ENCODE results near the gene EFNA1.

EFNA1 gene

GRCh38 chr1:155127105-155127966 lies at the start of gene EFNA1 (continued):
- TF ChIP-seq ZNF529 (tag by site-specific recombination; IDR thresholded peaks at IDR 0.05; ENCODE audit: insufficient replicate concordance) (no peak), ZNF266 (tag by site-specific recombination; IDR thresholded peaks at IDR 0.05; ENCODE audit: low read depth) (0 out of 2 replicates have a peak, but pooled peaks have one; percentile 22), ZNF600 (tag by site-specific recombination; IDR thresholded peaks at IDR 0.05) (peak; percentile 80; the same call in 1 of the 2 replicates), ATF2 (tag by site-specific recombination; IDR thresholded peaks at IDR 0.05; ENCODE audit: low read depth) (peak; percentile 63), ZNF133 (tag by site-specific recombination; IDR thresholded peaks at IDR 0.05) (no peak), IKZF3 (tag by site-specific recombination; IDR thresholded peaks at IDR 0.05) (peak; percentile 64), ZXDB (tag by site-specific recombination; IDR thresholded peaks at IDR 0.05) (peak; percentile 55), KLF8 (tag by site-specific recombination; IDR thresholded peaks at IDR 0.05) (peak; percentile 74), FEZF1 (tag by site-specific recombination; IDR thresholded peaks at IDR 0.05) (peak; percentile 83), ZNF23 (tag by site-specific recombination; IDR thresholded peaks at IDR 0.05; ENCODE audit: borderline replicate concordance) (no peak), WT1 (tag by site-specific recombination; IDR thresholded peaks at IDR 0.05) (peak; percentile 63), KLF9 (tag by site-specific recombination; IDR thresholded peaks at IDR 0.05; ENCODE audit: low read depth) (peak; percentile 71), ZSCAN23 (tag by site-specific recombination; IDR thresholded peaks at IDR 0.05) (0 out of 2 replicates have a peak, but pooled peaks have one; percentile 64), ZNF157 (tag by site-specific recombination; IDR thresholded peaks at IDR 0.05) (no peak), ZSCAN18 (tag by site-specific recombination; IDR thresholded peaks at IDR 0.05) (peak; percentile 46; the same call in 1 of the 2 replicates), ZNF664 (tag by site-specific recombination; IDR thresholded peaks at IDR 0.05) (no peak), SP3 (tag by site-specific recombination; IDR thresholded peaks at IDR 0.05) (peak; percentile 55), ZNF555 (tag by site-specific recombination; conservative IDR thresholded peaks at IDR 0.05) (no peak), ZNF76 (tag by site-specific recombination; IDR thresholded peaks at IDR 0.05; ENCODE audit: borderline replicate concordance, low read depth) (peak; percentile 56), INSM2 (tag by site-specific recombination; IDR thresholded peaks at IDR 0.05) (peak; percentile 91), ZNF114 (tag by site-specific recombination; IDR thresholded peaks at IDR 0.05) (no peak), ZNF624 (tag by site-specific recombination; IDR thresholded peaks at IDR 0.05) (no peak), ZNF639 (tag by site-specific recombination; IDR thresholded peaks at IDR 0.05) (peak; percentile 81; the same call in 1 of the 2 replicates), EGR2 (tag by site-specific recombination; IDR thresholded peaks at IDR 0.05; ENCODE audit: low read depth) (peak; percentile 89), GLIS1 (tag by site-specific recombination; IDR thresholded peaks at IDR 0.05) (peak; percentile 70), ZNF10 (tag by site-specific recombination; IDR thresholded peaks at IDR 0.05) (0 out of 2 replicates have a peak, but pooled peaks have one; percentile 24), ZNF146 (tag by site-specific recombination; IDR thresholded peaks at IDR 0.05) (peak; percentile 31; the same call in 1 of the 2 replicates), ZNF324 (tag by site-specific recombination; IDR thresholded peaks at IDR 0.05) (0 out of 2 replicates have a peak, but pooled peaks have one; percentile 24), ZBTB8A (tag by site-specific recombination; IDR thresholded peaks at IDR 0.05) (peak; percentile 74), ZNF221 (tag by site-specific recombination; IDR thresholded peaks at IDR 0.05; ENCODE audit: borderline replicate concordance) (no peak), ZNF596 (tag by site-specific recombination; IDR thresholded peaks at IDR 0.05) (0 out of 2 replicates have a peak, but pooled peaks have one; percentile 16)
- TF ChIP-seq, protein P1, sequence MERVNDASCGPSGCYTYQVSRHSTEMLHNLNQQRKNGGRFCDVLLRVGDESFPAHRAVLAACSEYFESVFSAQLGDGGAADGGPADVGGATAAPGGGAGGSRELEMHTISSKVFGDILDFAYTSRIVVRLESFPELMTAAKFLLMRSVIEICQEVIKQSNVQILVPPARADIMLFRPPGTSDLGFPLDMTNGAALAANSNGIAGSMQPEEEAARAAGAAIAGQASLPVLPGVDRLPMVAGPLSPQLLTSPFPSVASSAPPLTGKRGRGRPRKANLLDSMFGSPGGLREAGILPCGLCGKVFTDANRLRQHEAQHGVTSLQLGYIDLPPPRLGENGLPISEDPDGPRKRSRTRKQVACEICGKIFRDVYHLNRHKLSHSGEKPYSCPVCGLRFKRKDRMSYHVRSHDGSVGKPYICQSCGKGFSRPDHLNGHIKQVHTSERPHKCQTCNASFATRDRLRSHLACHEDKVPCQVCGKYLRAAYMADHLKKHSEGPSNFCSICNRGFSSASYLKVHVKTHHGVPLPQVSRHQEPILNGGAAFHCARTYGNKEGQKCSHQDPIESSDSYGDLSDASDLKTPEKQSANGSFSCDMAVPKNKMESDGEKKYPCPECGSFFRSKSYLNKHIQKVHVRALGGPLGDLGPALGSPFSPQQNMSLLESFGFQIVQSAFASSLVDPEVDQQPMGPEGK (tag by site-specific recombination; IDR thresholded peaks at IDR 0.05): peak; percentile 58

Measured in HEK293 (cell line).